Activated naive CD8-positive, alpha-beta T cell treated with anti-CD3 and anti-CD28 coated beads, Interleukin-2, amount 50 U/mL, for 16 hours (primary cell): Measurements from ENCODE around the gene TDRD5.
"Not testable (repeated sequence)": the region's sequence is repeated elsewhere in the genome, so short reads cannot be mapped to it uniquely, and the experiment has no call there.

ENCODE experiments used
- DNase-seq: peaks from one replicate; pipeline ENCODE4 v3.0.0-alpha.2; 2020; ENCODE audit warnings: low read depth, low spot score

Gene TDRD5

DNA sequence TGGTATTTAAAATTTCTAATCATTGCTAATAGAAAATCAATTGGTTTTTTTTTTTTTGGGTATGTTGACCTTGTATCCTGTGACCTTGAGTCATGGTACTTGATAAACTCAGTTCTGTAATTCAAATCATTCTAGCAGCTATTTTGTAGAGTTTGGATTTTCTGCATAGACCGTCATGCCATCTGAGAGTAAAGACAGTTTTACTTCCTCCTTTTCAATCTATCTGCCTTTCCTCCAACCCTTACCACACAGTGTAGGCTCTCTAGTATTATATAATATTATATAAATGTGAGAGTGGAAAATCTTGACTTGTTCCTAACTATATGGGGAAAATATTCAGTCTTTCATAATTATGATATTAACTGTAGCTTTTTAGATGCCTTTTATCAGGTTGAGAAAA is 7.0 kb downstream of the TDRD5 start:
- no peak for DNase-seq

DNA sequence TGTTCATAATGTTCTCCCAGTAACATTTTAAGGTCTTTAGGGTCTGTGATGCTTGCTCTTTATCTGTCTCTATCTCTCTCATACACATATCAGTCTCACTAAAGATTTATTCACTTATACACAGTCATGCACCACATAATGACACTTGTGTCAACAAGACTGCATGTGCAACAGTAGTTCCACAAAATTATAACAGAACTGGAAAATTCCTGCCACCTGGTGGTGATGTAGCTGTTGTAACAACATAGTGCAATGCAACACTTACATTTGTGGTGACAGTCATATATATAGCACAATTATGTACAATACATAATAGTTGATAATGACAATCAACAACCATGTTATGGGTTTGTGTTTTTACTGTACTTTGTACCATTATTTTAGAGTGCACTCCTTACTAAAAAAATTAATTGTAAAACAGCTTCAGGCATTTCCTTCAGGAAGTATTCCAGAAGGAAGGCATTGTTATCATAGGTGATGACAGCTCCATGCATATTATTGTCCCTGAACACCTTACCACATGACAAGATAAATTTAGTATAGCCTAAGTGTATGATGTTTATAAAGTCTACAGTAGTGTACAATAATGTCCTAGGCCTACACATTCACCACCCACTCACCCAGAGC is 8.1 kb downstream of the TDRD5 start:
- no peak for DNase-seq

DNA sequence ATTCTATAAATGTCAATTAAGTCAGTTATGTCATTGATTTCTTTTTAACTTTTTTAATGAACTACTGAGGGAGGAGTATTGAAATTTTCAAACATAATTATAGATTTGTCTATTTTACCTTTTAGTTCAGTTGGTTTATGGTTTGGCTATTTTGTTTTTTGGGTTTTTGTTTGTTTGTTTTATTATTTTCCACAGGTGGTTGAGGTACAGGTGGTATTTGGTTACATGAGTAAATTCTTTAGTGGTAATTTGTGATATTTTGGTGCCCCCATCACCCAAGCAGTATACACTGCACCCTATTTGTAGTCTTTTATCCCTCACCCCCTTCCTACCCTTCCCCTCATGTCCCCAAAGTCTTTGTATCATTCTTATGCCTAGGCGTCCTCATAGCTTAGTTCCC is 9.5 kb downstream of the TDRD5 start:
- no peak for DNase-seq

DNA sequence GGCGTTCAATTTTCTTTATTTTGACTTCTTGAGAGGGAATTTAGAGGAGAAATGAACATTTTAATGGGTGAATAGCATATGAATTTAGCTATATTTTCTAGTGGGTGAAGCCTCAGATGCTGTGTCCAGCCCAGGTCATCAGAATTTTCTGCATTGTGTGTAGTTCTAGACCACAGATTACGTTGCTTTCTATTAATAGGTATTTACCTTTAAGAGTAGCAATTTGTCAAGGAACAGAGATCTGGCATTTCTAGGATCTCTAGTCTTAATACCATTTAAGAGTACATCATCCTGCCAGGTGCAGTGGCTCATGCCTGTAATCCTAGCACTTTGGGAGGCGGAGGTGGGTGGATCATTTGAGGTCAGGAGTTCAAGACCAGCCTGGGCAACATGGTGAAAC is 20.7 kb downstream of the TDRD5 start:
- no peak for DNase-seq

- no peak for DNase-seq
These were observed 39.1 kb downstream of the TDRD5 start for GRCh38 chr1:179630719-179631118.

DNA sequence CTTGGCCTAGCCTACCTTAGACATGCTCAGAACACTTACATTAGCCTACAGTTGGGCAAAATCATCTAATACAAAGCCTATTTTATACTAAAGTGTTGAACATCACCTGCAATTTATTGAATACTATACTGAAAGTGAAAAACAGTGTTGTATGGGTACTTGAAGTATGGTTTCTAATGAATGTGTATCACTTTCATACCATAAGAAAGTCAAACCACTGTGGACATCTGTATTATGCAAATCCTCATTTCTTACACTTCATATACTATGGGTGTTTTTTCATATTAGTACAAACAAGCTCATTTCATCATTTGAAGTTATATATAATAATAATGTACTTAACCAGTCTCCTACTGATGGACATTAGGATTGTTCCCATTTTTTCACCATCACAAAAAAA is 41.2 kb downstream of the TDRD5 start:
- no peak for DNase-seq

GRCh38 chr1:179637211-179637860 is 45.7 kb downstream of the TDRD5 start:
- DNase-seq, result no peak

- no peak for DNase-seq
These were observed 69.4 kb downstream of the TDRD5 start for GRCh38 chr1:179661018-179661417.

- DNase-seq, result no peak
These were observed 72.2 kb downstream of the TDRD5 start for GRCh38 chr1:179663810-179664209.

- no peak for DNase-seq
These were observed 86.2 kb downstream of the TDRD5 start for GRCh38 chr1:179677882-179678281.

DNA sequence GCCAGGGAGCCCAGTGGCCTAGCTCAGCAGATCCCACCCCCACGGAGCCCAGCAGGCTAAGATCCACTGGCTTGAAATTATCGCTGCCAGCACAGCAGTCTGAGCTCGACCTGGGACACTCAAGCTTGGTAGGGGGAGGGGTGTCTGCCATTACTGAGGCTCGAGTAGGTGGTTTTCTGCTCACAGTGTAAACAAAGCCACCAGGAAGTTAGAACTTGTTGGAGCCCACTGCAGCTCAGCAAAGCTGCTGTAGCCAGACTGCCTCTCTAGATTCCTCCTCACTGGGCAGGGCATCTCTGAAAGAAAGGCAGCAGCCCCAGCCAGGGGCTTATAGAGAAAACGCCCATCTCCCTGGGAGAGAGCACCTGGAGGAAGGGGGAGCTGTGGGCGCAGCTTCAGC is 102.9 kb downstream of the TDRD5 start:
- not testable (repeated sequence) for DNase-seq

DNA sequence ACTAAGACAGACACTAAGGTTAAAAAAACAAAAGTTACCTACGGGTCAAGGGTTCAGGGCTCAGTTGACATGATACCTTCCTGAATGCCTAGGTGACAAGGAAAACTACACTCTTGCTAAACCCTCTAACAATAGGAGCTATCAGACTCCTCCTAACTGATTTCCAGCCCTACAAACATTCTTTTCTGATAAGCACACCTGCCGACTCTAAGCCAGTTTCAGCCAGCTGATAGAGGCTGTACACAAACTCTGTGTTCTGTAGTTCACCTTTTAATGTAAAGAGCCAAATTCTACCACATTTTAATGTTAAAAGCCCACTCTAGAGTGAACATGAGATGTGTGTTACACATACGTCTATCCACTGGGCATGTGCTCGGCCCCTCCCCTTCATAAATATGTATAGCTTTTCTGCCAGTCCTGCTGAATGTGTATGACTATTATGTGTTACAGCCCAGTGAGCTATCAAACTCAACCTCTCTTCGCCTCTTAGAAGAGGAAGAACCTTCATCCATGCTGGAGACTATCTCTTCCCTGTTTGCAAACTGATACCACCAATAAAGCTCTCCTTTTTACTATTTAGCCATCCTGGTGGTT is 111.4 kb downstream of the TDRD5 start:
- DNase-seq, result no peak

DNA sequence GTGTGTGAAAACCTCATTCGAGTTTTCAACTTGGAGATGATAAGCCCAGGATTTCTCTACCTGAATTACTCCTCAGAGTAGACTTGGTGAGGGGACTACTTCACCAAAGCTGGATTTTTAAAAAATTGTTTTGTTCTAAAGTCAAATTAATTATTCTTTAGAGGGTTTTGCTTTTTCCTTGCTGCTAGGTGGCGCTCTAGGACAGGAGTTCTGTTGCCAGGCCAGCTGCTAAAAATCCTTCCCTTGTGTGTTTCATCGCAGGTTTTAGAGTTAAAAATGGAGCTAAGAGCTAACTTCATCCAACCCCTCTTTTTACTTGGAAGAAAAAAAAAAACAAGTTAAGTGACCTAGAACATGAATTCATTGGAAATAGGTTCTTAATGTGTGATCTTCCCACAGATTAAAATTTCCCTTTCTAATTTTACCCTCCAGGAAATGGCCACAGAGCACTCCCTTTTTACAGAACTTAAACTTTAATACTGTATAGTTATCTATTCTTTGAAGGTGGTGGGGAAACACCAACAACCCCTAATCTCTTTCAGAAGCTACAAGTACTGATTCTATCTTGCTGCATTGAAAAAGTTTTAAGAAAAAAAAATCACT is 114.8 kb downstream of the TDRD5 start:
- DNase-seq, result peak; percentile 34

GRCh38 chr1:179707406-179707805 is 115.8 kb downstream of the TDRD5 start:
- DNase-seq, result no peak

- DNase-seq, result no peak
These were observed 117.0 kb downstream of the TDRD5 start for GRCh38 chr1:179708434-179709195.

DNA sequence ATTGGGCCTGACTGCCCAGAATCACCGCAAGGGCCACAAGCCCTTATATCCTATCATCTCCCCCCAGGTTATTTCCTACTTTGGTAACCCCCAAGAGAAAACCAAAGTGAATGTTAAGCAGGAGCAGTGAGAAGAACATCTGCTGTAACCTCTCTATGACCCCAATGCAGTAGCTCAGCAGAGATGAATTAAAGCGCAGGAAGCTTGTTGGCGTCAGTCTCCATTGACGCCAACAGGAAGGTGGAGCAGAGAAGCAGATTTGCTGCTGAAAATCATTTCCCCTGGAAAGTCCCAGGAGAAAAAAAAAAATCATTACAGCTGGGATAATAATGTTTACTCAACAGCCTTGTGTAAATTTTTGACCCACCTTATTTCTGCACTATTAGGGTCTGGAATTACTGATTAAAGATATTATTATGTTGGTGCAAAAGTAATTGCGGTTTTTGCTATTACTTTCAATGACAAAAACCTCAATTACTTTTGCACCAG is 118.3 kb downstream of the TDRD5 start:
- DNase-seq, result no peak

DNA sequence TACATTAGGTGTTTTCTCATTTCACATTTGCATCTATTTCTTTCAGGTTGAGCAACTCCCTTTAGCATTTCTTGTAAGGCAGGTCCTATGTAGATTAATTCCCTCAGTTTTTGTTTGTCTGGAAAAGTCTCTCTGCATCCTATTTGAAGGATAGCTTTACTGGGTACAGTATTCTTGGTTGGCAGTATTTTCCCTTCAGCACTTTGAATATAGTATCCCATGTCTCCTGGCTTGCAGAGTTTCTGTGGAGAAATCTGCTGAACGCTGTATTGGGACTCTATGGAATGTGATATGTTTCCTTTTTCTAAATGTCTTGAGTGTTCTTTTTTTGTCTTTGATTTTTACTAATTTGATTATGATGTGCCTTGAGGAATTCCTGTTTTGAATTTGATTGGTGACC is 122.5 kb downstream of the TDRD5 start:
- no peak for DNase-seq

DNA sequence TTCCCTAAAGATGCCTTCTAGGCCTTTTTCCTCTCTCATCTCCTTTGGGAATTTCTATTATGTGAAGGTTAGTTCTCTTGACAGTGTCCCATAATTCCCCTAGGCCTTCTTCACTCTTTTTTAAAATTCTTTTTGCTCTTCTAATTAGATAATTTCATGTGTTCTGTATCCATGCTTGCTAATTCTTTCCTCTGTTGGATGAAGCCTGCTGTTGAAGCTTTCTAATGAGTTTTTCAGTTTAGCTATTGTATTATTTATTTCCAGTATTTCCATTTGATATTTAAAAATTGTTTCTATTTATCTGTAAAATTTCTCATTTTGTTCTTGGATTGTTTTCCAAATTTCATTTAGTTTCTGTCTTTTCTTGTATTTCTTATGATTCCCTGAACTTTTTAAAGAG is 123.0 kb downstream of the TDRD5 start:
- no peak for DNase-seq

- DNase-seq, result no peak
These were observed 127.6 kb downstream of the TDRD5 start for GRCh38 chr1:179719272-179719671.

DNA sequence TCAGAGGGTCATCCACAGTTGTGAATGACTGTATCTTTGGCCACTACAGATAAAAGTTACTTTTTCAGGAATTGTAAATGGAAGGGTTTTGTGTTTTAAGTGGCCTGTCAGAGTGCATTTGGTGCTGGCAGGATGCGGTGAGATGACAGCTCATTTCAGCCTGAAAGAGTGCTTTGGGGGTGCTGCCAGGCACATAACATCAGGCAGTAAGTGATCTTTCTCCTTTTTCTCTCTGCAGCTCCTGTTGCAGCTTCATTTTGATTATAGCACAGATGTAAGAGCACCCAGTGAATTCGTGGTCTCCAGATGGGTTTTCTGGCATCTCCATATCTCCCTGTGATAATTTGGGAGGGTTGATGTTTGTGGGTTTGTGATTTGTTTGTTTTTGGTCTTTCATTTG is 136.6 kb downstream of the TDRD5 start:
- no peak for DNase-seq

DNA sequence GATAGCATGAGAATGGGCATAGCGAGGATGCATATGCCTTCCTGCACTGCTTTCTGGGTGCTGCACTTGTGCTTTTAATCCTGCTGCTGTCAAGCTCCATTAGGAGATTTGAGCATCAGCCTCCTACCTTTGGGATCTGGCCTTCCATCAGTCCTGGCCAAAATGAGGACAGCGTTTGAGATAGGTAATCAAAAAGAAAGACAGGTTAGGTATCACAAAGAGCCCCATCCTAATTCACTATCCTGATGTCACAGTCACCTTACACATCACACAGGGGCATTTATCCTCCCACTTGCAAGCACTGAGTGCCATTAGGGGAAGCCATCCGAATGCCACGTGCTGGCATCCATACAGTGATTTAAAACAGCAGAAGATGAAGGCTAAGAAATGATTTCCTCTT is 138.2 kb downstream of the TDRD5 start:
- no peak for DNase-seq

GRCh38 chr1:179731643-179732042 is 140.0 kb downstream of the TDRD5 start:
- DNase-seq, result no peak
